ENCODE data around the gene TMEM255B.

DNA sequence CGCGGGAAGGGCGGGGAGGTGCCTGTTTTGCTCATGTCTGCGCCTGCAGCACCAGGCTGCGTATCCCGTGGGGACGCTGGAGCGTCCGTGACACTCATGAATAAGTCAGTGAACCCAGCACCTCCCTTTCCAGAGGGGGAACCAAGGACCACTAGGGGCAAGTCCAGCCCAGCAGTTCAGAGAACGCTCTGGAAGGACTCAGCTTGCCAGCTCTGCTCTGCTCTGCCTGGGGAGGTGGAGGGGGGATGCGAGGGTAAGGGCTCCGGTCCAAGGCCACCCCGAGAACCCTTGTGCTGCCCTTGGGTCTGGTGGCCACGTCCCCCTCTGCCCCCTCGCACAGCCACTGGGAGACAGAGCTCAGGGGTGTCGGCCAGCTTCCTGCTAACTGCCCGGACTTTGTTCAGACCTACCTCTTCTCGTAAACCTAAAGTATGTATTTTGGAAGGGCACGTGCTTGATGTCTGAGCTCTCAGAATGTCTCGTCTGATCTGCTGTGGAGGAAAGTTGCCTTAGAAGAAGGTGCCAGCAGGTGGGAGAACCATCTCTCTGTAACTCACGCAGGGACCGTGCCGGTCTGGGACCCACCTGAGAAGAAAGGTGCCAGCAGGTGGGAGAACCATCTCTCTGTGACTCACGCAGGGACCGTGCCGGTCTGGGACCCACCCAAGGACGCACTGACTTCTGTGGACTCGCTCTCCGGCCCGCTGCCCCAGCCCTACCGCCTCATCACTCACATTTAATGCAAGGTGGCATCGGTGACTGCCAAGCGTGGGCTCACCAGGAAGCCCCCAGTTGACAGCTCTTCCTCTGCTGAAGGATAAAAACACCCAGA, 34.1 kb downstream of the TMEM255B start:
- TF ChIP-seq, protein P1, sequence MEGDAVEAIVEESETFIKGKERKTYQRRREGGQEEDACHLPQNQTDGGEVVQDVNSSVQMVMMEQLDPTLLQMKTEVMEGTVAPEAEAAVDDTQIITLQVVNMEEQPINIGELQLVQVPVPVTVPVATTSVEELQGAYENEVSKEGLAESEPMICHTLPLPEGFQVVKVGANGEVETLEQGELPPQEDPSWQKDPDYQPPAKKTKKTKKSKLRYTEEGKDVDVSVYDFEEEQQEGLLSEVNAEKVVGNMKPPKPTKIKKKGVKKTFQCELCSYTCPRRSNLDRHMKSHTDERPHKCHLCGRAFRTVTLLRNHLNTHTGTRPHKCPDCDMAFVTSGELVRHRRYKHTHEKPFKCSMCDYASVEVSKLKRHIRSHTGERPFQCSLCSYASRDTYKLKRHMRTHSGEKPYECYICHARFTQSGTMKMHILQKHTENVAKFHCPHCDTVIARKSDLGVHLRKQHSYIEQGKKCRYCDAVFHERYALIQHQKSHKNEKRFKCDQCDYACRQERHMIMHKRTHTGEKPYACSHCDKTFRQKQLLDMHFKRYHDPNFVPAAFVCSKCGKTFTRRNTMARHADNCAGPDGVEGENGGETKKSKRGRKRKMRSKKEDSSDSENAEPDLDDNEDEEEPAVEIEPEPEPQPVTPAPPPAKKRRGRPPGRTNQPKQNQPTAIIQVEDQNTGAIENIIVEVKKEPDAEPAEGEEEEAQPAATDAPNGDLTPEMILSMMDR (conservative IDR thresholded peaks at IDR 0.05; ENCODE audit: low read depth, low read length), result no peak
- TF ChIP-seq BHLHE40 (IDR thresholded peaks at IDR 0.05; ENCODE audit: low read depth, low read length) (no peak), SMC3 (IDR thresholded peaks at IDR 0.05; ENCODE audit: low read depth, low read length) (no peak), CEBPB (IDR thresholded peaks at IDR 0.05; ENCODE audit: low read depth, low read length) (no peak), MXI1 (IDR thresholded peaks at IDR 0.05; ENCODE audit: borderline replicate concordance, low read depth, low read length) (no peak)

Data from IMR-90 (cell line).